GM12801 (cell line): Measurements from ENCODE around the gene ODF2.

Experiments
- TF ChIP-seq, protein P1 (sequence below): IDR thresholded peaks from one replicate; pipeline ENCODE4 v1.5.1; 2011; ENCODE audit warnings: control low read depth; ENCODE audit not compliant: insufficient read length; ENCODE audit errors: extremely low read depth

ODF2 gene

DNA sequence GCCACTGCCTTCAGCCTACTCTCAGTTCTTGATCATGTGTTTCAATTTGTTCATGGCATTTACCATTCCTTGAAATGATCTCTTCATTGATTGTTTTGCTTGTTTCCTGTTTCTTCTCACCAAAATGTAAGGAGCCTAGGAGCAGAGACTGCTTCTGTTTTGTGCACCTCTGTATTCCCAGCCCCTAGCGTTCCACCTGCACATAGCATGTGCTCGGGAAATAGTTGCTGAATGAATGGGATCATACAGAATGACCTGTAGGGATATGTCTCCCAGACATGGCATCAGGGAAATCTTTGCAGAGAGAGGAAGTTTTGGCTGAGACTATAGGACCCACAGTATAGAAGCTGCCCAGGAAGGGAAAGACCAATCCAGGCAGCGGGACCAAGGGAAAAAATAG is 41.3 kb upstream of the ODF2 start:
- TF ChIP-seq, protein P1, sequence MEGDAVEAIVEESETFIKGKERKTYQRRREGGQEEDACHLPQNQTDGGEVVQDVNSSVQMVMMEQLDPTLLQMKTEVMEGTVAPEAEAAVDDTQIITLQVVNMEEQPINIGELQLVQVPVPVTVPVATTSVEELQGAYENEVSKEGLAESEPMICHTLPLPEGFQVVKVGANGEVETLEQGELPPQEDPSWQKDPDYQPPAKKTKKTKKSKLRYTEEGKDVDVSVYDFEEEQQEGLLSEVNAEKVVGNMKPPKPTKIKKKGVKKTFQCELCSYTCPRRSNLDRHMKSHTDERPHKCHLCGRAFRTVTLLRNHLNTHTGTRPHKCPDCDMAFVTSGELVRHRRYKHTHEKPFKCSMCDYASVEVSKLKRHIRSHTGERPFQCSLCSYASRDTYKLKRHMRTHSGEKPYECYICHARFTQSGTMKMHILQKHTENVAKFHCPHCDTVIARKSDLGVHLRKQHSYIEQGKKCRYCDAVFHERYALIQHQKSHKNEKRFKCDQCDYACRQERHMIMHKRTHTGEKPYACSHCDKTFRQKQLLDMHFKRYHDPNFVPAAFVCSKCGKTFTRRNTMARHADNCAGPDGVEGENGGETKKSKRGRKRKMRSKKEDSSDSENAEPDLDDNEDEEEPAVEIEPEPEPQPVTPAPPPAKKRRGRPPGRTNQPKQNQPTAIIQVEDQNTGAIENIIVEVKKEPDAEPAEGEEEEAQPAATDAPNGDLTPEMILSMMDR, result no peak

GRCh38 chr9:128415281-128415680 is 40.5 kb upstream of the ODF2 start:
- TF ChIP-seq, protein P1, result no peak

DNA sequence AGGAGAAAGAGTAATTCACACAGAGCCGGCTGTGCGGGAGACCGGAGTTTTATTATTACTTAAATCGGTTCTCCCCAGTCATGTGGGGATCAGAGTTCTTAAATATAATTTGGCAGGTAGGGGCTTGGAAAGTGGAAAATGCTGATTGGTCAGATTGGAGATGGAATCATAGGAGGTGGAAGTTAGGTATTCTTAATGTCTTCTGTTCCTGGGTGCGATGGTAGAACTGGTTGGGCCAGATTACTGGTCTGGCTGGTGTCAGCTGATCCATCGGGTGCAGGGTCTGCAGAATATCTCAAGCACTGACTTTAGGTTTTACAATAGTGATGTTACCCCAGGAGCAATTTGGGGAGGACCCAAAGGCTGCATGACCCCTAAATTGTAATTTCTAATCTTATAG is 39.8 kb upstream of the ODF2 start:
- TF ChIP-seq, protein P1, result no peak

- TF ChIP-seq, protein P1, result no peak
Measured at GRCh38 chr9:128416432-128417019, 39.3 kb upstream of the ODF2 start.

DNA sequence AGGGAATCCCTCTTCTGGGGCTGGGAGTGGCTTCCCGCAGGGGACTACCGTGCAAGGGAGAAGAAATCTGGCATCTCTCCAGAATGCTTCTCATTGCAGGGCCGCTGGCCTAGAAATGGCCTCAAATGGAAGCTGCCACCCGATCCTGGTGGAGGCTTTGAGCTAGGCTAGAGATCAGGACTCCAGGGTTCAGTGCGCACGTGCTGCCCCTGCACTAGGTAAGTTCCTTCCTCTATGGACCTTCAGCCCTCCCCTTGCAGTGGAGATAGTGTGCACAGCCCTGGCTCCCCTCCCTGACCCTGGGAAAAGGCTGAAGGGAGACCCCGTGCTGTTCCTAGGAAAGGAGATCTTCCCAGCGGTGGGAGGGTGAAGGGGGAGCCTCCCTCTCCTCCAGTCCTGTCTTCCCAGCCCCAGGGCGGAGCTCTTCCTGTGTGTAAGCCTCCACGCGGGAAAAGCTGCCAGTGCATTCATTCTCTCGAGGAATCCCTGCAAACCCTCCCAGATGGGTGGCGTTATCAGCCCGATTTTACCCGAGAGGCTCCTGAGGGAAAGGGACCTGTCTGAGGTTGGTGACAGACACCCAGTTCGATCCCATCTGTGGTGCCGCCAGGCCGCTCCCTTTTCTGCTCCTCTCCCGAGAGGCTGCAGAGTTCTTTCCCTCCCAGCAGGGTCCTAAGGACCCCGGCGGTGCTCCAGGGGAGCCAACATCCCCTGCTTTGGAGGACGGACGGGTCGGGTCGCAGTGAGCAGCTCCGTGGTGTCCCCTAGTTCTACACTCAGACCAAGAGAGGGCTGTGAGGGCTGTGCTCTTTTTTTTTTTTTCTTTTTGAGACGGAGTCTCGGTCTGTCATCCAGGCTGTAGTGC is 36.5 kb upstream of the ODF2 start:
- TF ChIP-seq, protein P1, result no peak

GRCh38 chr9:128420060-128420650 is 35.7 kb upstream of the ODF2 start:
- TF ChIP-seq, protein P1, result no peak

- TF ChIP-seq, protein P1, result no peak
Measured at GRCh38 chr9:128420651-128421481, 34.9 kb upstream of the ODF2 start, which contains the start of gene CERCAM. CERCAM (plus strand) TSS chr9:128420857; CDS start chr9:128420878, 21 bp downstream.
